Common myeloid progenitor, CD34-positive (primary cell): ENCODE results near the gene GALNT8.
"Not testable (repeated sequence)": the region's sequence is repeated elsewhere in the genome, so short reads cannot be mapped to it uniquely, and the experiment has no call there.

Experiments
- CTCF ChIA-PET: fragments of 350-600 bp; sonication (Branson Sonifier 250); formaldehyde crosslinking; loops from one replicate; lab custom pipeline; 2021; ENCODE audit warnings: antibody characterized with exemption; lab: Charles Lee
- POLR2A ChIA-PET: fragments of 350-600 bp; sonication (Branson Sonifier 250); formaldehyde crosslinking; loops from one replicate; lab custom pipeline; 2021; ENCODE audit warnings: antibody characterized with exemption; lab: Charles Lee
- DNase-seq, 3 donors: peaks; one replicate each; pipeline versions ENCODE4 v3.0.0 to v3.0.0-alpha.2; 2013
- H3K27ac ChIP-seq, 2 experiments: 1 replicate in 1 of 2; 2 replicates in 1 of 2; pipeline ENCODE4 v1.7.0; 2013; ENCODE audit warnings: inconsistent platforms in 2 of 2, low read length in 2 of 2, mild to moderate bottlenecking in 2 of 2, low read depth in 1 of 2, moderate library complexity in 1 of 2; ENCODE audit not compliant: severe bottlenecking in 2 of 2, insufficient read depth in 1 of 2, poor library complexity in 1 of 2
- H3K27me3 ChIP-seq, 5 experiments: replicated peaks in 2 of 5; 1 replicate in 3 of 5; 2 replicates in 2 of 5; pipeline versions ENCODE4 v1.6.1 to v1.7.0; 2013; ENCODE audit warnings: low read length in 4 of 5, mild to moderate bottlenecking in 2 of 5, moderate library complexity in 2 of 5, inconsistent platforms in 1 of 5; ENCODE audit not compliant: insufficient read depth in 5 of 5, control insufficient read depth in 4 of 5
- H3K36me3 ChIP-seq, 4 experiments: 1 replicate in 2 of 4; 2 replicates in 2 of 4; pipeline versions ENCODE4 v1.6.1 to v1.7.0; 2013; ENCODE audit warnings: low read length in 3 of 4, control low read depth in 1 of 4, mild to moderate bottlenecking in 1 of 4; ENCODE audit not compliant: control insufficient read depth in 4 of 4, insufficient read depth in 4 of 4
- H3K4me1 ChIP-seq, 4 experiments: 1 replicate in 3 of 4; 2 replicates in 1 of 4; pipeline versions ENCODE4 v1.6.1 to v1.7.1; 2013; ENCODE audit warnings: low read length in 3 of 4, mild to moderate bottlenecking in 3 of 4, control low read depth in 1 of 4, inconsistent platforms in 1 of 4, moderate library complexity in 1 of 4; ENCODE audit not compliant: control insufficient read depth in 4 of 4, insufficient read depth in 4 of 4; ENCODE audit errors: control extremely low read depth in 1 of 4
- H3K4me3 ChIP-seq, 7 experiments: 1 replicate in 4 of 7; 2 replicates in 3 of 7; pipeline versions ENCODE4 v1.5.1 to v1.7.0; 2013; ENCODE audit warnings: mild to moderate bottlenecking in 7 of 7, low read length in 6 of 7, moderate library complexity in 6 of 7, inconsistent platforms in 2 of 7, low read depth in 2 of 7, control low read depth in 1 of 7; ENCODE audit not compliant: insufficient read depth in 4 of 7, control insufficient read depth in 1 of 7; ENCODE audit errors: extremely low read depth in 1 of 7
- H3K9me3 ChIP-seq, 5 experiments: 1 replicate in 4 of 5; 2 replicates in 1 of 5; pipeline versions ENCODE4 v1.6.1 to v1.7.1; 2013; ENCODE audit warnings: low read length in 4 of 5, mild to moderate bottlenecking in 2 of 5, inconsistent platforms in 1 of 5, low read depth in 1 of 5, moderate library complexity in 1 of 5; ENCODE audit not compliant: control insufficient read depth in 4 of 5, insufficient read depth in 2 of 5; ENCODE audit errors: control extremely low read depth in 1 of 5
- WGBS: methylation state at CpG from one replicate; pipeline ENCODE4 v1.1.5; 2013; ENCODE audit not compliant: insufficient coverage; 5-methylcytosine and 5-hydroxymethylcytosine counted together

The GALNT8 gene

GRCh38 chr12:4720637-4720995 is 416 bp downstream of the GALNT8 start:
- Histone ChIP-seq H3K36me3 (no peaks in the 10 kb centered on the region), H3K9me3 (no peaks in the 10 kb centered on the region), H3K27me3 (peaks cover 8 to 40% (median 24%) of the 10 kb centered on the region in 5 experiments), H3K4me3 (no peak overlapping the region), H3K27ac (no peak overlapping the region), H3K4me1 (no peaks in the 10 kb centered on the region)
- 85% methylated on average over 4 of the region's 4 CpGs for WGBS
- CTCF ChIA-PET, result interaction anchor here (1.3 kb wide), 1 partner anchor 38 kb away, joined by 3 read pairs; no protein-coding TSS in a partner anchor
- POLR2A ChIA-PET, result no interaction called here
- no peak for DNase-seq

GRCh38 chr12:4721587-4721986 is 1.4 kb downstream of the GALNT8 start:
- H3K4me1 ChIP-seq, H3K4me3 ChIP-seq, H3K36me3 ChIP-seq, H3K9me3 ChIP-seq, POLR2A ChIA-PET, CTCF ChIA-PET, H3K27ac ChIP-seq: not testable (repeated sequence)
- peaks cover 8 to 40% (median 24%) of the 10 kb centered on the region in 5 experiments for H3K27me3 ChIP-seq
- WGBS, result no CpG with 5 or more reads among the region's 11 CpGs
- peak in 2 of 3 donors; percentile 9 to 17 for DNase-seq

- 100% methylated on average over 1 of the region's 3 CpGs for WGBS
- ChIA-PET CTCF (no interaction called here), POLR2A (no interaction called here)
- Histone ChIP-seq H3K27me3 (peaks cover 8 to 40% (median 19%) of the 10 kb centered on the region in 5 experiments), H3K36me3 (no peaks in the 10 kb centered on the region), H3K9me3 (no peaks in the 10 kb centered on the region), H3K4me1 (no peaks in the 10 kb centered on the region), H3K4me3 (no peak overlapping the region), H3K27ac (no peak overlapping the region)
- DNase-seq, result no peak
Observed at GRCh38 chr12:4723226-4723625, 3.0 kb downstream of the GALNT8 start.

- 100% methylated on average over 1 of the region's 3 CpGs for WGBS
Observed at GRCh38 chr12:4725057-4725456, 4.9 kb downstream of the GALNT8 start.

GRCh38 chr12:4734625-4735340 is 14.6 kb downstream of the GALNT8 start:
- 100% methylated on average over 4 of the region's 4 CpGs for whole genome bisulfite sequencing
- no peak for DNase-seq
- ChIA-PET CTCF (no interaction called here), POLR2A (no interaction called here)
- Histone ChIP-seq H3K27ac (no peak overlapping the region), H3K27me3 (peaks cover 2 to 24% (median 6%) of the 10 kb centered on the region in 5 experiments), H3K4me1 (no peaks in the 10 kb centered on the region), H3K36me3 (no peaks in the 10 kb centered on the region), H3K9me3 (no peaks in the 10 kb centered on the region), H3K4me3 (no peak overlapping the region)

More at GRCh38 chr12:4725057-4725456, 4.9 kb downstream of the GALNT8 start:
- Histone ChIP-seq H3K36me3 (no peaks in the 10 kb centered on the region), H3K4me3 (no peak overlapping the region), H3K27ac (no peak overlapping the region), H3K4me1 (no peaks in the 10 kb centered on the region), H3K9me3 (no peaks in the 10 kb centered on the region), H3K27me3 (peaks cover 4 to 28% (median 11%) of the 10 kb centered on the region in 5 experiments)
- POLR2A ChIA-PET, result no interaction called here
- CTCF ChIA-PET, result interaction anchor here (0.9 kb wide), 1 partner anchor 17 kb away, joined by 3 read pairs; no protein-coding TSS in a partner anchor
- DNase-seq, result no peak

- H3K9me3 ChIP-seq, result no peaks in the 10 kb centered on the region
- H3K4me3 ChIP-seq, result no peak overlapping the region
- WGBS, result no CpG with 5 or more reads among the region's 1 CpG
- no peak overlapping the region for H3K27ac ChIP-seq
- CTCF ChIA-PET, result interaction anchor here (1.1 kb wide), 1 partner anchor 42 kb away, joined by 3 read pairs; no protein-coding TSS in a partner anchor
- no peaks in the 10 kb centered on the region for H3K36me3 ChIP-seq
- peaks cover 2 to 24% (median 6%) of the 10 kb centered on the region in 5 experiments for H3K27me3 ChIP-seq
- no peak for DNase-seq
- H3K4me1 ChIP-seq, result no peaks in the 10 kb centered on the region
- POLR2A ChIA-PET, result no interaction called here
Observed at GRCh38 chr12:4736091-4736490, 15.9 kb downstream of the GALNT8 start.

GRCh38 chr12:4738541-4738940 is 18.3 kb downstream of the GALNT8 start:
- no peaks in the 10 kb centered on the region for H3K4me1 ChIP-seq
- no peaks in the 10 kb centered on the region for H3K36me3 ChIP-seq
- DNase-seq, result no peak
- H3K27ac ChIP-seq, result no peak overlapping the region
- H3K27me3 ChIP-seq, result peaks cover 2 to 24% (median 6%) of the 10 kb centered on the region in 5 experiments
- no peak overlapping the region for H3K4me3 ChIP-seq
- ChIA-PET CTCF (interaction anchor here (1.8 kb wide), 1 partner anchor 19 kb away, joined by 7 read pairs; no protein-coding TSS in a partner anchor), POLR2A (no interaction called here)
- WGBS, result no CpG with 5 or more reads among the region's 4 CpGs
- no peaks in the 10 kb centered on the region for H3K9me3 ChIP-seq
